Left lobe of liver (tissue), 2 donors: ENCODE results near the gene TSPY3. TPM values are rescaled to one million over a fixed set of nuclear protein-coding genes. Genes with fewer than 3 reads are reported as not detected.
A peak's percentile ranks its signal among the peaks of the same experiment; 100 is the strongest.
"Not testable (repeated sequence)": the region's sequence is repeated elsewhere in the genome, so short reads cannot be mapped to it uniquely, and the experiment has no call there.

Experiments used
- ATAC-seq: fragments of 200-7000 bp; cut with Tn5 transposase; one replicate; pipeline ENCODE4 v1.9.1; 2020; ENCODE audit warnings: mild to moderate bottlenecking, moderate library complexity
- DNase-seq: peaks from one replicate; pipeline ENCODE4 v3.0.0-alpha.2; 2020; ENCODE audit warnings: low spot score
- total RNA-seq: library from RNA; stranded (reverse); gene quantifications from one replicate; pipeline ENCODE4 v1.2.1, GENCODE V29; 2021
- donor health status: DM: no; HTN: no; CAD: no; lungs with moderate emphysema.
- donor health status: DM: no; HTN: yes; CAD: no.

TSPY3 gene, protein sequence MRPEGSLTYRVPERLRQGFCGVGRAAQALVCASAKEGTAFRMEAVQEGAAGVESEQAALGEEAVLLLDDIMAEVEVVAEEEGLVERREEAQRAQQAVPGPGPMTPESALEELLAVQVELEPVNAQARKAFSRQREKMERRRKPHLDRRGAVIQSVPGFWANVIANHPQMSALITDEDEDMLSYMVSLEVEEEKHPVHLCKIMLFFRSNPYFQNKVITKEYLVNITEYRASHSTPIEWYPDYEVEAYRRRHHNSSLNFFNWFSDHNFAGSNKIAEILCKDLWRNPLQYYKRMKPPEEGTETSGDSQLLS
- not detected for total RNA-seq

DNA sequence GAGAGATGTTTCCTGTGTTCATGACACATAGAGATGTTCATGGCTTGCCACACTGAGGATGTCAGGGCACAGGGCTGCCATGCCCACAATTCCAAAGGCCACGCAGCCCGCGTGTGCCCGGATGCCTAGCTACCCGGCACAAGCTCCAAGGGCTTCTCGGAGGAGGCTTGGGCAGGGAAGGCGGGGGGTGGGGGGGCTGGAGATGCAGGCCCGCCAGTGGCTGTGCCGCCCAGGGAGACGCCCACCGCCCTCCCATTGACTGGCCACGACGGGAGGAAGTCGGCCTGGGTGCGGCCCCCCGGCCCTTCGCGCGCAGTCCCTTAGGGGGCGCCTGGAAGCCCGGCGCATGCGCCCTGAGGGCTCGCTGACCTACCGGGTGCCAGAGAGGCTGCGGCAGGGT is at the start of gene TSPY3:
TSS of gene TSPY3 (plus strand) at position 301 of the 400 bp plus-strand sequence. CDS start at position 347, 46 bp downstream.
- not testable (repeated sequence) for DNase-seq, ATAC-seq

DNA sequence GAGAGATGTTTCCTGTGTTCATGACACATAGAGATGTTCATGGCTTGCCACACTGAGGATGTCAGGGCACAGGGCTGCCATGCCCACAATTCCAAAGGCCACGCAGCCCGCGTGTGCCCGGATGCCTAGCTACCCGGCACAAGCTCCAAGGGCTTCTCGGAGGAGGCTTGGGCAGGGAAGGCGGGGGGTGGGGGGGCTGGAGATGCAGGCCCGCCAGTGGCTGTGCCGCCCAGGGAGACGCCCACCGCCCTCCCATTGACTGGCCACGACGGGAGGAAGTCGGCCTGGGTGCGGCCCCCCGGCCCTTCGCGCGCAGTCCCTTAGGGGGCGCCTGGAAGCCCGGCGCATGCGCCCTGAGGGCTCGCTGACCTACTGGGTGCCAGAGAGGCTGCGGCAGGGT is 40.7 kb upstream of the TSPY3 start, which contains the start of gene TSPY8:
TSS of gene TSPY8 (plus strand) at position 301 of the 400 bp plus-strand sequence. CDS start at position 347, 46 bp downstream.
- not testable (repeated sequence) for ATAC-seq, DNase-seq

DNA sequence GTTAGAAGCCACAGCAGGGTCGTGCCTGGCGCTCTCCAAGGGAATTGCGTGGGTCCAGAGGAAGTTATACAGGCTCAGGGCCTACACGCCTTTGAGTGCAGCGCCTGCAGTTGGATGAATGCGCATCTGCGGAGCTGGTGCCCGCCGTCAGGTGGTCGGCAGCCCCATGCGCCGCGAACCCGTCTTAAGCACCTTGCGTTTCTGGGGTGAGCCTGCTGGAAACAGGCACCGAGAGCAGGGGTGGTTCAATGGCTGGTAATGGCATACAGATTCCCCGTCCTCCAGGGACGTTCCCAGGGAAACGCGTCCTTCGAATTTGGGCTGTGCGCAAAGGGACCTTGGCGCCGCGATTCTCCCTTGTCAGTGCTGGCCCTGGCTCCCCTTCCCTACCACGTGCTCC is 1.7 kb upstream of the TSPY3 start:
- peak; percentile 41 for DNase-seq
- ATAC-seq, result not testable (repeated sequence)

Other genes starting within 250 kb of the TSPY3 start
- gene TSPY4, start 61.0 kb upstream of the TSPY3 start, total RNA-seq, result not detected
- gene TSPY8, start 40.6 kb upstream of the TSPY3 start, total RNA-seq, result not detected
- gene TSPY1, start 68.5 kb downstream of the TSPY3 start, total RNA-seq, result not detected
- gene TSPY9, start 88.8 kb downstream of the TSPY3 start, total RNA-seq, result not detected
- gene TSPY10, start 129.5 kb downstream of the TSPY3 start, total RNA-seq, result not detected